ENCODE results near the gene P3H3.
A peak's percentile ranks its signal among the peaks of the same experiment; 100 is the strongest.

Gene P3H3

GRCh38 chr12:6827437-6827911 is 733 bp upstream of the P3H3 start (continued):
- TF ChIP-seq ZNF391 (tag by site-specific recombination; IDR thresholded peaks at IDR 0.05; ENCODE audit: borderline replicate concordance, low read depth) (no peak), ZSCAN30 (tag by site-specific recombination; IDR thresholded peaks at IDR 0.05) (no peak), ZNF223 (tag by site-specific recombination; IDR thresholded peaks at IDR 0.05) (no peak), OVOL3 (tag by site-specific recombination; IDR thresholded peaks at IDR 0.05) (no peak), MZF1 (tag by site-specific recombination; IDR thresholded peaks at IDR 0.05; ENCODE audit: borderline replicate concordance) (no peak), ZNF555 (tag by site-specific recombination; conservative IDR thresholded peaks at IDR 0.05) (no peak), GLI4 (tag by site-specific recombination; IDR thresholded peaks at IDR 0.05) (no peak), ZNF843 (tag by site-specific recombination; IDR thresholded peaks at IDR 0.05) (no peak), ZNF114 (tag by site-specific recombination; IDR thresholded peaks at IDR 0.05) (no peak), ZNF184 (tag by site-specific recombination; IDR thresholded peaks at IDR 0.05) (no peak), ZNF274 (IDR thresholded peaks at IDR 0.05; ENCODE audit: low read length) (no peak), ZNF274 (tag by site-specific recombination; IDR thresholded peaks at IDR 0.05; ENCODE audit: borderline replicate concordance) (no peak), ZNF138 (tag by site-specific recombination; IDR thresholded peaks at IDR 0.05; ENCODE audit: borderline replicate concordance) (no peak), REST (tag by site-specific recombination; IDR thresholded peaks at IDR 0.05) (no peak), ZSCAN23 (tag by site-specific recombination; IDR thresholded peaks at IDR 0.05) (no peak), ZBTB8A (tag by site-specific recombination; IDR thresholded peaks at IDR 0.05) (no peak; the same call in 1 of the 2 replicates), ZNF76 (tag by site-specific recombination; IDR thresholded peaks at IDR 0.05; ENCODE audit: borderline replicate concordance, low read depth) (no peak; the same call in 1 of the 2 replicates), ZNF626 (tag by site-specific recombination; IDR thresholded peaks at IDR 0.05) (no peak), ZBTB48 (tag by site-specific recombination; IDR thresholded peaks at IDR 0.05) (no peak), PRDM4 (tag by site-specific recombination; IDR thresholded peaks at IDR 0.05) (no peak), ZNF629 (tag by site-specific recombination; IDR thresholded peaks at IDR 0.05) (no peak), ZNF645 (tag by site-specific recombination; IDR thresholded peaks at IDR 0.05) (no peak), ZNF530 (tag by site-specific recombination; IDR thresholded peaks at IDR 0.05; ENCODE audit: low read depth) (no peak), ZNF214 (tag by site-specific recombination; IDR thresholded peaks at IDR 0.05; ENCODE audit: borderline replicate concordance) (no peak), GFI1B (tag by site-specific recombination; IDR thresholded peaks at IDR 0.05) (0 out of 2 replicates have a peak, but pooled peaks have one; percentile 55), ZNF521 (tag by site-specific recombination; IDR thresholded peaks at IDR 0.05) (no peak), PBX3 (CRISPR knock-in tag; IDR thresholded peaks at IDR 0.05) (no peak), ZNF692 (tag by site-specific recombination; IDR thresholded peaks at IDR 0.05) (no peak), ZNF16 (tag by site-specific recombination; IDR thresholded peaks at IDR 0.05; ENCODE audit: low read depth) (no peak), ZNF112 (tag by site-specific recombination; IDR thresholded peaks at IDR 0.05) (no peak), ZNF677 (tag by site-specific recombination; IDR thresholded peaks at IDR 0.05) (no peak), YY1 (tag by site-specific recombination; IDR thresholded peaks at IDR 0.05) (no peak), SP2 (tag by site-specific recombination; IDR thresholded peaks at IDR 0.05) (peak; percentile 58)
